ENCODE measurements around the gene SLC11A2. TPM values are rescaled to one million over a fixed set of nuclear protein-coding genes. Genes with fewer than 3 reads are reported as not detected.
A peak's percentile ranks its signal among the peaks of the same experiment; 100 is the strongest.

The SLC11A2 gene
- total and polyA plus RNA-seq, 9 of the 15 experiments (the other 6 are each of a cell fraction or from before 2014, with no cell fraction given) = 21.1 to 54.0 (median 32.9) TPM

GRCh38 chr12:50936821-50937530 lies 89.2 kb downstream of the SLC11A2 start (continued):
- TF ChIP-seq TBP (optimal IDR thresholded peaks at IDR 0.05; ENCODE audit: low read depth, low read length) (no peak), ZKSCAN8 (CRISPR knock-in tag; IDR thresholded peaks at IDR 0.05) (no peak), JUN (IDR thresholded peaks at IDR 0.05; ENCODE audit: borderline replicate concordance, low read depth, low read length) (0 out of 2 replicates have a peak, but pooled peaks have one; percentile 17), JUN (CRISPR knock-in tag; IDR thresholded peaks at IDR 0.05; ENCODE audit: borderline replicate concordance) (no peak), FOXM1 (IDR thresholded peaks at IDR 0.05; ENCODE audit: low read depth) (peak; percentile 40; the same call in 1 of the 2 replicates), FOXM1 (CRISPR knock-in tag; IDR thresholded peaks at IDR 0.05; ENCODE audit: low read depth) (no peak), ZBTB12 (CRISPR knock-in tag; IDR thresholded peaks at IDR 0.05) (no peak), BMI1 (IDR thresholded peaks at IDR 0.05; ENCODE audit: low read length) (no peak), ZNF766 (CRISPR knock-in tag; conservative IDR thresholded peaks at IDR 0.05) (peak; percentile 64; the same call in 1 of the 2 replicates), HDAC1 (IDR thresholded peaks at IDR 0.05) (no peak), XRCC4 (IDR thresholded peaks at IDR 0.05; ENCODE audit: extremely low read depth, insufficient read depth, insufficient read length) (no peak), SMARCA4 (IDR thresholded peaks at IDR 0.05) (peak; percentile 63; the same call in 1 of the 2 replicates), TRIM28 (IDR thresholded peaks at IDR 0.05) (no peak), CXXC5 (CRISPR knock-in tag; IDR thresholded peaks at IDR 0.05) (0 out of 2 replicates have a peak, but pooled peaks have one; percentile 22), FOXK2 (conservative IDR thresholded peaks at IDR 0.05 in 1 of 2, IDR thresholded peaks at IDR 0.05 in 1 of 2; ENCODE audit: low read depth in 2 of 2) (0 out of 4 replicates have a peak, but pooled peaks of 1 of the 2 experiments have one; percentile 16), COPS2 (conservative IDR thresholded peaks at IDR 0.05) (no peak), ZZZ3 (IDR thresholded peaks at IDR 0.05) (no peak), ZNF77 (CRISPR knock-in tag; IDR thresholded peaks at IDR 0.05) (no peak), NKRF (IDR thresholded peaks at IDR 0.05; ENCODE audit: borderline replicate concordance) (no peak), MEF2D (tag; conservative IDR thresholded peaks at IDR 0.05; ENCODE audit: low read depth) (peak; percentile 81), KHSRP (IDR thresholded peaks at IDR 0.05) (no peak), RFX5 (IDR thresholded peaks at IDR 0.05; ENCODE audit: low read depth, low read length) (no peak), CBFA2T3 (IDR thresholded peaks at IDR 0.05) (peak; percentile 72), ATF7 (IDR thresholded peaks at IDR 0.05) (peak; percentile 54; the same call in 1 of the 2 replicates), NUFIP1 (IDR thresholded peaks at IDR 0.05; ENCODE audit: partially characterized antibody) (no peak), ZNF395 (CRISPR knock-in tag; IDR thresholded peaks at IDR 0.05) (peak; percentile 56; the same call in 1 of the 2 replicates), MTA2 (IDR thresholded peaks at IDR 0.05; ENCODE audit: low read depth) (peak; percentile 57), DPF2 (IDR thresholded peaks at IDR 0.05) (peak; percentile 68; the same call in 1 of the 2 replicates)
